Gastrocnemius medialis (tissue), 4 donors: ENCODE data around the gene FOXP4. TPM values are rescaled to one million over a fixed set of nuclear protein-coding genes. Genes with fewer than 3 reads are reported as not detected.

ENCODE experiments used
- ATAC-seq, 2 donors: fragments of 150-250 bp; one replicate each; pipeline ENCODE4 v1.9.1; 2016
- DNase-seq, 2 donors: peaks; one replicate each; pipeline ENCODE4 v3.0.0-alpha.2; 2019
- H3K27ac ChIP-seq, 4 donors: fragments of 200-600 bp; sonication (generic); 1 replicate in 1 of 4; 2 replicates in 3 of 4; pipeline ENCODE4 v1.5.1; 2016 to 2018; ENCODE audit warnings: mild to moderate bottlenecking in 2 of 4, moderate library complexity in 1 of 4
- H3K27me3 ChIP-seq, 3 donors: fragments of 200-600 bp; sonication (generic) in 2 of 3; 1 replicate in 1 of 3; 2 replicates in 2 of 3; pipeline versions ENCODE4 v1.5.1 to v1.6.0; 2016 to 2019; ENCODE audit warnings: mild to moderate bottlenecking in 1 of 3, moderate library complexity in 1 of 3
- H3K36me3 ChIP-seq, 2 donors: fragments of 200-600 bp; sonication (generic) in 1 of 2; one replicate each; pipeline ENCODE4 v1.5.1; 2017 to 2018
- H3K4me1 ChIP-seq, 2 donors: fragments of 200-600 bp; sonication (generic) in 1 of 2; one replicate each; pipeline ENCODE4 v1.5.1; 2016 to 2017; ENCODE audit warnings: mild to moderate bottlenecking in 2 of 2
- H3K4me3 ChIP-seq, 4 donors: fragments of 200-600 bp; sonication (generic) in 3 of 4; 1 replicate in 1 of 4; 2 replicates in 3 of 4; pipeline ENCODE4 v1.5.1; 2016 to 2019; ENCODE audit warnings: mild to moderate bottlenecking in 2 of 4
- H3K9me3 ChIP-seq, 3 donors: fragments of 200-600 bp; sonication (generic) in 2 of 3; 1 replicate in 1 of 3; 2 replicates in 2 of 3; pipeline ENCODE4 v1.5.1; 2016 to 2019
- CTCF ChIP-seq, 5 experiments: fragments of 450-650 bp in 3 of 5; fragments of 200-600 bp in 2 of 5; sonication (generic) in 2 of 5; IDR thresholded peaks in 4 of 5; conservative IDR thresholded peaks in 1 of 5; 1 replicate in 4 of 5; 2 replicates in 1 of 5; pipeline ENCODE4 v1.5.1; 2016 to 2019; ENCODE audit warnings: antibody characterized with exemption in 5 of 5, mild to moderate bottlenecking in 3 of 5, moderate library complexity in 3 of 5
- POLR2A ChIP-seq, 2 donors: fragments of 450-650 bp; IDR thresholded peaks; one replicate each; pipeline ENCODE4 v1.6.1; 2017; ENCODE audit warnings: antibody characterized with exemption in 2 of 2, mild to moderate bottlenecking in 2 of 2, moderate library complexity in 2 of 2
- in situ Hi-C, 4 donors: fragments of 200-750 bp; cut with MboI; loops; one replicate each; pipeline versions ENCODE4 v1.15.0 to v1.8.0; 2017; ENCODE audit warnings: low sequenced_read_pairs in 4 of 4
- intact Hi-C: fragments of 100-400 bp; cut with DNase I; formaldehyde crosslinking; loops from one replicate; pipeline ENCODE4 v1.15.1; 2023; ENCODE audit warnings: low total_unique reads
- total RNA-seq, 4 donors: library from RNA; depleted of rRNA; stranded (reverse); fragments of >200 nt; gene quantifications; one replicate each; pipeline versions ENCODE4 v1.1.0 to v1.2.3, GENCODE V29; 2016

Gene FOXP4
- total RNA-seq, 4 donors from 2014 or later, result 3.4 to 11.4 (median 6.5) TPM

- Histone ChIP-seq H3K9me3 (no peaks in the 10 kb centered on the region), H3K36me3 (no peaks in the 10 kb centered on the region), H3K27ac (no peak overlapping the region), H3K4me1 (no peaks in the 10 kb centered on the region), H3K27me3 (peaks cover 10 to 15% (median 13%) of the 10 kb centered on the region in 3 donors), H3K4me3 (no peak overlapping the region)
- ATAC-seq, result no peak
- intact Hi-C loops, result no loop called here
- DNase-seq, result no peak
- TF ChIP-seq POLR2A (IDR thresholded peaks at IDR 0.05) (no peak), CTCF (IDR thresholded peaks at IDR 0.05 in 4 of 5, conservative IDR thresholded peaks at IDR 0.05 in 1 of 5) (no peak)
- in situ Hi-C loops, result no loop called here
Measured at GRCh38 chr6:41511443-41512060, 34.6 kb upstream of the FOXP4 start.

- in situ Hi-C loops, result no loop called here
Measured at GRCh38 chr6:41512146-41512701, 34.0 kb upstream of the FOXP4 start.

GRCh38 chr6:41515995-41516394 lies 30.2 kb upstream of the FOXP4 start:
- no peaks in the 10 kb centered on the region for H3K36me3 ChIP-seq
- no peak overlapping the region for H3K27ac ChIP-seq
- H3K4me3 ChIP-seq, result no peak overlapping the region
- H3K9me3 ChIP-seq, result no peaks in the 10 kb centered on the region
- H3K4me1 ChIP-seq, result no peaks in the 10 kb centered on the region
- H3K27me3 ChIP-seq, result no peaks in the 10 kb centered on the region
- no peak for TF ChIP-seq POLR2A (IDR thresholded peaks at IDR 0.05)
- TF ChIP-seq CTCF (IDR thresholded peaks at IDR 0.05 in 4 of 5, conservative IDR thresholded peaks at IDR 0.05 in 1 of 5), result no peak
- DNase-seq, result no peak
- no peak for ATAC-seq
- intact Hi-C loops, result no loop called here
- in situ Hi-C loops, result no loop called here

More at GRCh38 chr6:41512146-41512701, 34.0 kb upstream of the FOXP4 start:
- Histone ChIP-seq H3K4me1 (no peaks in the 10 kb centered on the region), H3K36me3 (no peaks in the 10 kb centered on the region), H3K4me3 (no peak overlapping the region), H3K27me3 (peaks cover 5 to 15% (median 10%) of the 10 kb centered on the region in 3 donors), H3K9me3 (no peaks in the 10 kb centered on the region), H3K27ac (no peak overlapping the region)
- intact Hi-C loops, result no loop called here
- TF ChIP-seq POLR2A (IDR thresholded peaks at IDR 0.05) (no peak), CTCF (IDR thresholded peaks at IDR 0.05 in 4 of 5, conservative IDR thresholded peaks at IDR 0.05 in 1 of 5) (no peak)
- DNase-seq (no peak), ATAC-seq (no peak)

GRCh38 chr6:41518118-41518517 lies 28.1 kb upstream of the FOXP4 start:
- peaks cover 4 to 11% (median 6%) of the 10 kb centered on the region in 3 donors for H3K27me3 ChIP-seq
- no peak overlapping the region for H3K27ac ChIP-seq
- H3K36me3 ChIP-seq, result no peaks in the 10 kb centered on the region
- ATAC-seq (no peak), DNase-seq (no peak)
- TF ChIP-seq POLR2A (IDR thresholded peaks at IDR 0.05) (no peak), CTCF (IDR thresholded peaks at IDR 0.05 in 4 of 5, conservative IDR thresholded peaks at IDR 0.05 in 1 of 5) (no peak)
- H3K9me3 ChIP-seq, result no peaks in the 10 kb centered on the region
- in situ Hi-C loops, result no loop called here
- H3K4me3 ChIP-seq, result no peak overlapping the region
- no peaks in the 10 kb centered on the region for H3K4me1 ChIP-seq
- intact Hi-C loops, result no loop called here
